ENCODE measurements around the gene MYO1B. TPM values are rescaled to one million over a fixed set of nuclear protein-coding genes. Genes with fewer than 3 reads are reported as not detected.

MYO1B gene
- total and polyA plus RNA-seq, 2 experiments from 2014 or later: 126 to 197 TPM

DNA sequence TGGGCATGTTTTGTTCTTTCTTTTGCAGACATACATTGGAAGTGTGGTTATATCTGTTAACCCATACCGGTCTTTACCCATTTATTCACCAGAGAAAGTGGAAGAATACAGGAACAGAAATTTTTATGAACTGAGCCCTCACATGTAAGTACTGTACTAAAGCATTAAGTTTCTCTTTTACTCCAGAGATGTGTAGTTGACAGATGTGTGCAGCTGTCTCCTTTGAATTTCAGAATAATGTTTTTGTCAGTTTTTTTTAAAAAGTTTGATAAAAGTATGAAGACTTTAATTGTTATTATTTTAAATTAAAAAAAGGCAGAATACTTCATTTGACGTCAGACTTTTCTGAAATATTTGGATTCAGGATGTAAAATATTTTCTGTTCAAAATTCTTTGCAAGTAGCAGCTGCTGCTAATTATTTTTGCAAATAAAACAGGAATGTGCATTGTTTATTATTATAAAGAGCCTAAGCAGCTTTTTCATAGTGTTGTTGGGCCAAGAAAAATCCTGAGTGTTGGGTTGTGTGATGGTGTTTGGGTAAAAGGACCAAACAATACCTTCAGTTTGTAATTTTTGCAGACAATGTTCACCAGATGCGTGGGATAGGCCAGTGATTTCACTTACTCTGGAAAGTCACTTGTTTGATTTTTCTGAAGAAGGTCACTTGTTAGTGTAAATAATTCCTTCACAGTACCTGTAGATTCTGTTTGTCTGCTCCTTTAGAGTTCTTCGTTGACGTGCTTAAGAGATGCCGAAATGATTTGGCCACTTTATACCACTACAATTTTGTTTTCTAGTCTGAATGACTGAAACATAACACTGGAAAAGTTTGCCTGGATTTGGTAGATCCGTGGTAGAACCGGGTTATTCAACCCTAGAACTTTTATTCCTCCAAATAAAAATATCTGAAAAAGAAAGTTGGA lies 51.1 kb downstream of the MYO1B start:
- H3K9me2 ChIP-seq (ENCODE audit: insufficient read depth): peaks cover 8% of the 10 kb centered on the region; the same call in 1 of the 2 replicates
- H3K4me2 ChIP-seq (ENCODE audit: unreplicated experiment): peak overlapping the region; percentile 80
- 13 to 14% methylated on average over 8 of the region's 8 CpGs for WGBS, 2 experiments (ENCODE audit: low coverage in 1 of 2, low lambda C conversion rate in 2 of 2, missing lambda C conversion rate in 2 of 2)
- H3K36me3 ChIP-seq (ENCODE audit: low read depth): no peaks in the 10 kb centered on the region
- no peaks in the 10 kb centered on the region for H3K27me3 ChIP-seq (replicated peaks; ENCODE audit: insufficient read depth)
- no peak for TF ChIP-seq EZH2 (IDR thresholded peaks at IDR 0.05; ENCODE audit: insufficient read depth, poor library complexity, severe bottlenecking)
- no peak for TF ChIP-seq EZH2phosphoT487 (IDR thresholded peaks at IDR 0.05; ENCODE audit: insufficient read depth, low read depth)
- peak; percentile 28 for DNase-seq
- peak overlapping the region; percentile 55 for H3K4me3 ChIP-seq
- H3K79me2 ChIP-seq (ENCODE audit: insufficient read depth): peaks cover 97% of the 10 kb centered on the region
- H3K9me3 ChIP-seq (ENCODE audit: low read depth): no peaks in the 10 kb centered on the region
- peaks cover 81% of the 10 kb centered on the region for H3K4me1 ChIP-seq (ENCODE audit: insufficient read depth)
- in situ Hi-C loops (cut with MboI): no loop called here
- peaks cover 42% of the 10 kb centered on the region for H3F3A ChIP-seq (ENCODE audit: insufficient read depth)
- peaks cover 9% of the 10 kb centered on the region; the same call in 1 of the 2 replicates for H4K20me1 ChIP-seq (ENCODE audit: insufficient read depth)
- H2AFZ ChIP-seq: 0 out of 2 replicates have a peak overlapping the region, but pooled peaks have one; percentile 35
- H3K27ac ChIP-seq: peak overlapping the region; percentile 57
- peak overlapping the region; percentile 26; the same call in 1 of the 2 replicates for H3K9ac ChIP-seq

- H3F3A ChIP-seq (ENCODE audit: insufficient read depth): peaks cover 45% of the 10 kb centered on the region
- H3K36me3 ChIP-seq (ENCODE audit: low read depth): peaks cover 3% of the 10 kb centered on the region; the same call in 1 of the 2 replicates
- H2AFZ ChIP-seq: no peak overlapping the region
- H3K4me1 ChIP-seq (ENCODE audit: insufficient read depth): peaks cover 74% of the 10 kb centered on the region
- H3K79me2 ChIP-seq (ENCODE audit: insufficient read depth): peaks cover 97% of the 10 kb centered on the region
- H3K9me3 ChIP-seq (ENCODE audit: low read depth): no peaks in the 10 kb centered on the region
- peak overlapping the region; percentile 26; the same call in 1 of the 2 replicates for H3K9ac ChIP-seq
- H3K27ac ChIP-seq: peak overlapping the region; percentile 57
- H3K4me3 ChIP-seq: peak overlapping the region; percentile 55
- H3K27me3 ChIP-seq (replicated peaks; ENCODE audit: insufficient read depth): no peaks in the 10 kb centered on the region
- DNase-seq: peak; percentile 40
- H4K20me1 ChIP-seq (ENCODE audit: insufficient read depth): 0 out of 2 replicates have a peak, but pooled peaks cover 2% of the 10 kb centered on the region
- H3K4me2 ChIP-seq (ENCODE audit: unreplicated experiment): peak overlapping the region; percentile 80
- TF ChIP-seq EZH2phosphoT487 (IDR thresholded peaks at IDR 0.05; ENCODE audit: insufficient read depth, low read depth) (no peak), EZH2 (IDR thresholded peaks at IDR 0.05; ENCODE audit: insufficient read depth, poor library complexity, severe bottlenecking) (no peak)
- H3K9me2 ChIP-seq (ENCODE audit: insufficient read depth): peaks cover 8% of the 10 kb centered on the region; the same call in 1 of the 2 replicates
- in situ Hi-C loops (cut with MboI): no loop called here
- 30 to 36% methylated on average over 5 of the region's 5 CpGs for WGBS, 2 experiments (ENCODE audit: low coverage in 1 of 2, low lambda C conversion rate in 2 of 2, missing lambda C conversion rate in 2 of 2)
Measured at GRCh38 chr2:191297033-191297432, 51.8 kb downstream of the MYO1B start.

GRCh38 chr2:191298306-191298705 lies 53.1 kb downstream of the MYO1B start:
- Histone ChIP-seq H4K20me1 (ENCODE audit: insufficient read depth) (no peaks in the 10 kb centered on the region), H3K4me2 (ENCODE audit: unreplicated experiment) (peak overlapping the region; percentile 80), H3K27ac (peak overlapping the region; percentile 57), H3K9me3 (ENCODE audit: low read depth) (no peaks in the 10 kb centered on the region), H3K79me2 (ENCODE audit: insufficient read depth) (peaks cover 97% of the 10 kb centered on the region), H3K36me3 (ENCODE audit: low read depth) (peaks cover 8% of the 10 kb centered on the region; the same call in 1 of the 2 replicates), H3K27me3 (replicated peaks; ENCODE audit: insufficient read depth) (no peaks in the 10 kb centered on the region), H3K9ac (0 out of 2 replicates have a peak overlapping the region, but pooled peaks have one; percentile 7), H2AFZ (no peak overlapping the region), H3F3A (ENCODE audit: insufficient read depth) (peaks cover 50% of the 10 kb centered on the region), H3K9me2 (ENCODE audit: insufficient read depth) (peaks cover 4% of the 10 kb centered on the region; the same call in 1 of the 2 replicates), H3K4me3 (no peak overlapping the region), H3K4me1 (ENCODE audit: insufficient read depth) (peaks cover 71% of the 10 kb centered on the region)
- in situ Hi-C loops (cut with MboI): no loop called here
- WGBS, 2 experiments (ENCODE audit: low coverage in 1 of 2, low lambda C conversion rate in 2 of 2, missing lambda C conversion rate in 2 of 2): 25 to 34% methylated on average over 2 of the region's 2 CpGs
- no peak for TF ChIP-seq EZH2 (IDR thresholded peaks at IDR 0.05; ENCODE audit: insufficient read depth, poor library complexity, severe bottlenecking)
- no peak for TF ChIP-seq EZH2phosphoT487 (IDR thresholded peaks at IDR 0.05; ENCODE audit: insufficient read depth, low read depth)
- peak; percentile 81 for DNase-seq

DNA sequence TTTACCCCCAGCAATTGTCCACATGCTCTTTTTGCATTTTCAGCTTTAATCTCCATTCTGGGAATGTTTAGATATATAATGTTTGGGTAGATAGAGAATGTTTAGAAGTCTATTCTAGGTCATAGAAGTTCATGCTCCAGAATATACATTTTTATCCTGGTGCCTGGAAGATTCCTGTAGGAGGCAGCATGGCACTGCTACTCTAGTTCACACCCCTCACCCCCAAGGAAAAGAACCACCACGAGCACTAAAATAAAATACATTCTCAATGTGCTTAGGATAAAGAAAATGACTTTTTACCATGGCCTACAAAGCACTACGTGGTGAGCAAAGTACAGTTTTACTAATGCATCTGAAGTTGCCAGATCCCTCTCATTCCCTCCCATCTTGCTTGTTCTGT lies 53.8 kb downstream of the MYO1B start:
- TF ChIP-seq EZH2phosphoT487 (IDR thresholded peaks at IDR 0.05; ENCODE audit: insufficient read depth, low read depth) (no peak), EZH2 (IDR thresholded peaks at IDR 0.05; ENCODE audit: insufficient read depth, poor library complexity, severe bottlenecking) (no peak)

More for the DNA sequence above, 53.8 kb downstream of the MYO1B start:
- in situ Hi-C loops (cut with MboI): no loop called here
- Histone ChIP-seq H3K79me2 (ENCODE audit: insufficient read depth) (peaks cover 97% of the 10 kb centered on the region), H3K9me3 (ENCODE audit: low read depth) (no peaks in the 10 kb centered on the region), H3K9ac (peak overlapping the region; percentile 7; the same call in 1 of the 2 replicates), H3K36me3 (ENCODE audit: low read depth) (peaks cover 8% of the 10 kb centered on the region; the same call in 1 of the 2 replicates), H3K4me1 (ENCODE audit: insufficient read depth) (peaks cover 68% of the 10 kb centered on the region), H2AFZ (no peak overlapping the region), H3K4me2 (ENCODE audit: unreplicated experiment) (peak overlapping the region; percentile 80), H3K4me3 (no peak overlapping the region), H3K9me2 (ENCODE audit: insufficient read depth) (no peaks in the 10 kb centered on the region), H4K20me1 (ENCODE audit: insufficient read depth) (no peaks in the 10 kb centered on the region), H3K27me3 (replicated peaks; ENCODE audit: insufficient read depth) (no peaks in the 10 kb centered on the region), H3K27ac (peak overlapping the region; percentile 50), H3F3A (ENCODE audit: insufficient read depth) (peaks cover 48% of the 10 kb centered on the region)
- peak; percentile 50 for DNase-seq
- WGBS, 2 experiments (ENCODE audit: low coverage in 1 of 2, low lambda C conversion rate in 2 of 2, missing lambda C conversion rate in 2 of 2): 28 to 42% methylated on average over 2 of the region's 2 CpGs

All from GM23248 (cell line).